Adipocyte (in vitro differentiated cells): ENCODE measurements around the gene FAM184A.

Experiments used
- DNase-seq: peaks from one replicate; pipeline ENCODE4 v3.0.0-alpha.2; 2015; ENCODE audit warnings: low read depth
- H3K27me3 ChIP-seq: replicated peaks from 2 replicates; pipeline ENCODE4 v1.7.0; 2013; ENCODE audit warnings: mild to moderate bottlenecking, low read length, moderate library complexity; ENCODE audit not compliant: control insufficient read depth, insufficient read depth
- H3K36me3 ChIP-seq: 2 replicates; pipeline ENCODE4 v1.7.0; 2013; ENCODE audit warnings: low read length, mild to moderate bottlenecking, moderate library complexity; ENCODE audit not compliant: control insufficient read depth, insufficient read depth, severe bottlenecking
- H3K4me1 ChIP-seq: 2 replicates; pipeline ENCODE4 v1.7.0; 2013; ENCODE audit warnings: mild to moderate bottlenecking, low read length, moderate library complexity; ENCODE audit not compliant: control insufficient read depth, insufficient read depth
- H3K4me3 ChIP-seq: 2 replicates; pipeline ENCODE4 v1.7.0; 2013; ENCODE audit warnings: mild to moderate bottlenecking, low read length, moderate library complexity
- H3K9ac ChIP-seq: 2 replicates; pipeline ENCODE4 v1.7.0; 2013; ENCODE audit warnings: mild to moderate bottlenecking, low read length, moderate library complexity
- H3K9me3 ChIP-seq: 2 replicates; pipeline ENCODE4 v1.7.0; 2013; ENCODE audit warnings: mild to moderate bottlenecking, low read length, moderate library complexity; ENCODE audit not compliant: control insufficient read depth

Gene FAM184A

DNA sequence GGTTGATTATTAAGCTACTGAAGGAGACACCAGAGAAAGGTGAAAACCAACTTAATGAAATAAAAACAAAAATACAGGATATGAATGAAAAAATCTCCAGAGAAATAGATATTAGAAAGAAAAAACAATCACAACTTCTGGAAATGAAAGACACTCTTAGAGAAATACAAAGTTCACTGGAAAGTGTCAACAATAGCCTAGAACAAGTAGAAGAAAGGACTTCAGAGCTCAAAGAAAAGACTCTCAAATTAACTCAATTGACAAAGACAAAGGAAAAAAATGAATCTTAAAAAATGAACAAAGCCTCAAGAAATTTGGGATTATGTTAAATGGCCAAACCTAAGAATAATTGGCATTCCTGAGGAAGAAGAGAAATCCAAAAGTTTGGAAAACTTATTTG is 133.2 kb downstream of the FAM184A start:
- peaks cover 1% of the 10 kb centered on the region for H3K4me1 ChIP-seq
- H3K4me3 ChIP-seq = no peak overlapping the region
- no peaks in the 10 kb centered on the region for H3K36me3 ChIP-seq
- DNase-seq = no peak
- peaks cover 5% of the 10 kb centered on the region for H3K9me3 ChIP-seq
- H3K27me3 ChIP-seq = no peaks in the 10 kb centered on the region
- H3K9ac ChIP-seq = no peak overlapping the region

DNA sequence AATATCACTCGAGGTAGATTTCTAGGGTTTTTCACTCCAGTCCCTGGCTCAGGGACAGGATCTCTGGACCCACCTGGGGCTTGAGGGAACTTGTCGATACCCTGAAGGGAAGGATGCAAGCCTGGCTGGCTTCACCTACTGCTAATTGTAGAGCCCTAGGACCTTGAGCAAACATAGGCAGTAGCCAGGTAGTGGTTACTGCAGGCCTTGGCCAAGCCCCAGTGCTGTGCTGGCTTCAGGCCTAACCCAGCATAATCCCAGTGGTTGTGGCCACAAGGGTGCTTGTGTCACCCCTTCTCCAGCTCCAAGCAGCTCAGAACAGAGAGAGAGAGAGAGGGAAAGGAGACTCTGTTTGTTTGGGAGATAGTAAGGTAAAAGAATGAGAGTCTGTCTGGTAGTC is 137.7 kb downstream of the FAM184A start:
- H3K4me1 ChIP-seq = peaks cover 12% of the 10 kb centered on the region
- DNase-seq = no peak
- no peaks in the 10 kb centered on the region for H3K27me3 ChIP-seq
- H3K9ac ChIP-seq = no peak overlapping the region
- H3K36me3 ChIP-seq = no peaks in the 10 kb centered on the region
- peaks cover 5% of the 10 kb centered on the region for H3K9me3 ChIP-seq
- no peak overlapping the region for H3K4me3 ChIP-seq

DNA sequence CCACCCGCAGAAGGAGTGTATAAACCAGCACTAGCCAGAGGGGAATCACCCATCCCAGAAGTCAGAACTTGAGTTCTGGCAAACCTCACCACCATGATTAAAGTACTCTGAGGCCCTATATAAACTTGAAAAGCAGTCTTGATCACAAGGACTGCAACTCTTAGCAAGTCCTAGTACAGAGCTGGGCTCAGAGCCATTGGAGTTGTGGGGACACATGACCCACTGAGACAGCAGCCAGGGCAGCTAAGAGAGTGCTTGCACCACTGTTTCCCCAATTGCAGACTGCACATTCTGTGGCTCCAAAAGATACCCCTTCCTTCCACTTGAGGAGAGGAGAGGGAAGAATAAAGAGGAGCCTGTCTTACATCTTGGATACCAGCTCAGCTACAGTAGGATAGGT is 138.8 kb downstream of the FAM184A start:
- no peak overlapping the region for H3K4me3 ChIP-seq
- peaks cover 12% of the 10 kb centered on the region for H3K4me1 ChIP-seq
- H3K36me3 ChIP-seq = no peaks in the 10 kb centered on the region
- no peak for DNase-seq
- no peaks in the 10 kb centered on the region for H3K27me3 ChIP-seq
- no peaks in the 10 kb centered on the region for H3K9me3 ChIP-seq
- no peak overlapping the region for H3K9ac ChIP-seq

DNA sequence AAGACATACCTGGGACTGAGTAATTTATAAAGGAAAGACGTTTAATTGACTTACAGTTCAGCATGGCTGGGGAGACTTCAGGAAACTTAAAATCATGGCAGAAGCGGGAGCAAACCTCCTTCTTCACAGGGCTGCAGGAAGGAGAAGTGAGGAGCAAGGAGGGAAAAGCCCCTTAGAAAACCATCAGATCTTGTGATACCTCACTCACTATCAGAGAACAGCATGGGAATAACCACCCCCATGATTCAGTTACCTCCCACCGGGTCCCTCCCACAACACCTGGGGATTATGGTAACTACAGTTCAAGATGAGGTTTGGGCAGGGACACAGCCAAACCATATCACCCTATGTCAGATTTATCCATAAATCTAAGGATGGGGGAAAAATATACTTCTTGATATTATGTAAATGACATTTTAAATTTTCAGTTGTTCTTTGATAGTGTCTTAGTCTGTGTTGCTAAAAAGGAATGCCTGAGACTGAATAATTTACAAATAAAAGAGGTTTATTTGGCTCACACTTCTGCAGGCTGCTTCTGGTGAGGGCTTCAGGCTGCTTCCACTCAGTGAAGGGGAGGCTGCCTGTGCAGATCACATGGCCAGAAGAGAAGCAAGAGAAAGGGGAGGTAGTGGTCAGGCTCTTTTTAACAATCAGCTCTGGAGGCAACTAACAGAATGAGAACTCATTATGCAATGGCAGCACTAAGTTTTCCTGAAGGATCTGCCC is 142.3 kb downstream of the FAM184A start:
- H3K4me3 ChIP-seq = no peak overlapping the region
- H3K27me3 ChIP-seq = no peaks in the 10 kb centered on the region
- H3K9me3 ChIP-seq = no peaks in the 10 kb centered on the region
- peaks cover 20% of the 10 kb centered on the region for H3K4me1 ChIP-seq
- no peak overlapping the region for H3K9ac ChIP-seq
- no peak for DNase-seq
- H3K36me3 ChIP-seq = peaks cover 6% of the 10 kb centered on the region

DNA sequence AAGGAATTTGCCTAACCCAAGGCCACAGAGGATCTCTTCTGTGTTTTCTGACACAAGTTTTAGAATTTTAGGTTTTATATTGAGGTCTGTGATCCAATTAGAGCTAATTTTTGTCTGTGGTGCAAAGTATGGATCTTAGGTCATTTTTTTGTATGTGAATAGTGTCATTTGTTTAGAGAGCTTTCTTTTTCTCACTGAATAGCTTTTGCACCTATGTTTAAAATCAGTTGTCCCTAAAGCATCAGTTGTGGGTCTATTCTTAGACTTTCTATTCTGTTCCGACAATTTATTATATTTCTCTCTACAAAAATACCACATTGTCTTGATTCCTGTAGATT is 143.2 kb downstream of the FAM184A start:
- H3K9me3 ChIP-seq = no peaks in the 10 kb centered on the region
- H3K36me3 ChIP-seq = peaks cover 14% of the 10 kb centered on the region
- H3K27me3 ChIP-seq = no peaks in the 10 kb centered on the region
- H3K4me3 ChIP-seq = peak overlapping the region; percentile 94
- H3K9ac ChIP-seq = peak overlapping the region; percentile 93
- peaks cover 20% of the 10 kb centered on the region for H3K4me1 ChIP-seq
- DNase-seq = no peak

DNA sequence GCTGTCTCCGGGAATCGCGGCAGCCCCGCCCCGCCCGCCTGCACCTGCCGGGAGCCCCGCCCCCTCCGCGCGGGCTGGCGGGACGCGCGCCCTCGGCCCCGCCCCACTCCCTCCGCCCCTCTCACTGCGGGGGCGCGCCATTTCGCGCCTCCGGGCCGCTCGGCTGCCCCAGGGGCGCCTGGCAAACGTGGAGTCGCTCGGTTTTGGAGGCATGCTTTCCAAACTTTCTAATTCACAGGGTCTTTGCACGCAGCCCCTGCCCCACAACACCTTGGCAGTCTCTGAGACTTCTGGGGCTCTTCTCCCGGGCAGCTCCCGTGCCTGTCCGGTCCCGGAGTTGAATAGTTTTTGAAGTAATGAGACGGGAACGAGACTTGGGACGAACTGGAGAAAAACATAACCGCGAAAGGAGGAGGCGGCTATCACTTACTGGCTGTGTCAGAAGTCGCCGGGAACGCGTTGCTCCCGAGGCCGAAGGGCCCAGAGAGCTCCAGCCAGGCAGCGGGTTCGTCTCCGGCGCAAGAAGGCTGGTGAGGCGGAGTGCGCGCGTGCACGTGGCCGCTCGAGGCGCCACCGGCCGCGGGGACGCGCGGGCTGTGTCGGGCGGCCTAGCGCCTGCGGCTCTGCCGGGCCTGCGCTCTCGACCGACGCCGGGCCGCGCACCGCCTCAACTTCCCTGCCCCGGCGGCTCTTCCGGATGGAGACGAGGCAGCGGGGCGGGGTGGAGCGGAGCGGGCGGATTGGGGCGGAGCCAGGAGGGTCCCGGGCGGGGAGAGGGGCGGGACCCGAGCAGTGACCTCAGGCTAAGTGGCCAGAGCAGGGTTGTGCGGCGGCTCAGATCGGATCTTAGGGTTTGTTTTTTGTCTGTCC is 143.8 kb downstream of the FAM184A start, which contains the start of gene MCM9:
Gene MCM9, minus strand, starts transcription at position 699 of the 870 bp plus-strand sequence. CDS start 3,436 bp downstream, outside the sequence.
- H3K4me1 ChIP-seq = peaks cover 14% of the 10 kb centered on the region
- no peaks in the 10 kb centered on the region for H3K9me3 ChIP-seq
- H3K9ac ChIP-seq = peak within 1 kb of the TSS; percentile 93
- peak; percentile 94 for DNase-seq
- H3K4me3 ChIP-seq = peak within 1 kb of the TSS; percentile 94
- H3K27me3 ChIP-seq = no peaks in the 10 kb centered on the region
- H3K36me3 ChIP-seq = peaks cover 15% of the 10 kb centered on the region

DNA sequence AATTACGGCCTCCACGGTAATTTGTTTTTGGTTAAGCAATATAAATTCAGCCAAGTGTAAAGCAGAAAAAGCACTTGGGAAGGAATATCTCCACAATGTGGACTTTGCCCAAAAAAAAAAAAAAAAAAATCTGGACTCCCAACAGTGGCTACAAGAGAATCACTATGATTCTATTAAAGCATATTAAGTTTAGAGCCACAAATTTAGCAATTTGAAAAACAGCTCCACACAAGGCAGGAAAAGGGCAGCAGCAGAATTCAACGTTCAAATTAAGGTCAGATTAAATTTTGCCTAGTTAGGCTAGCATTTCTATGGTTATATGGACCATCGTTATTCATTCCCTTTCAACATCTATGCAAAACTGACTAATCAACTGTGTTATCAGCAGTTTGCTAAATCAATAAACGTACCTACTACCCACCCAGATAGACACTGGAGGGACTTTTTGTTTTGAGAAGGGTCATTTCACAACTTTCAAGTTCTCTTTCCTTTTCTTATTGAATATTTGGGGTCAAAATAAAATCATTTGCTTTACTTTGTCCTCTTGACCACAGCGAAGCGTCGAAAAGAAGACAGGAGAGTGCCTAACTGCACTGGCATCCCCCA is 144.5 kb downstream of the FAM184A start:
- peaks cover 18% of the 10 kb centered on the region for H3K36me3 ChIP-seq
- peaks cover 8% of the 10 kb centered on the region for H3K4me1 ChIP-seq
- H3K27me3 ChIP-seq = no peaks in the 10 kb centered on the region
- H3K4me3 ChIP-seq = peak overlapping the region; percentile 94
- DNase-seq = no peak
- H3K9ac ChIP-seq = peak overlapping the region; percentile 45
- no peaks in the 10 kb centered on the region for H3K9me3 ChIP-seq

DNA sequence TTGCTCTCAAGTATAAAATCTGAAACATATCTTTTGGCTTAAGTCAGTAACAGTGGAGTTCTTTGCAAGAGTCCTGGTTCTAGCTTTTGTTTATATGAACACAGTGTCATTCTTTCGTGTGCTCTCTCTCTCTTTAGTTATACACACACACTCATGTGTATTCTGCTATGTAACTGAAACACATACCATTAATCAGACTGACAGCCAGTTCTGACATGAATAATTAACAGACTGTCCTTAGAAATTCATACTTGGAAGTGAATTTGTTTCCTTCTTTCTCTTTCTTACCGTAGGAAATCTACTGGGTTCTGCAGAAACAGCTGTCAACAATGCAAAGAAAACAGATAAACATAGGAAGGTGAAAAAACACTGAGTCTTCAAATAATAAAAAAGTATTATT is 146.0 kb downstream of the FAM184A start:
- Histone ChIP-seq H3K9me3 (no peaks in the 10 kb centered on the region), H3K36me3 (peaks cover 21% of the 10 kb centered on the region), H3K4me3 (no peak overlapping the region), H3K9ac (no peak overlapping the region), H3K4me1 (peaks cover 8% of the 10 kb centered on the region), H3K27me3 (no peaks in the 10 kb centered on the region)
- DNase-seq = peak; percentile 8

DNA sequence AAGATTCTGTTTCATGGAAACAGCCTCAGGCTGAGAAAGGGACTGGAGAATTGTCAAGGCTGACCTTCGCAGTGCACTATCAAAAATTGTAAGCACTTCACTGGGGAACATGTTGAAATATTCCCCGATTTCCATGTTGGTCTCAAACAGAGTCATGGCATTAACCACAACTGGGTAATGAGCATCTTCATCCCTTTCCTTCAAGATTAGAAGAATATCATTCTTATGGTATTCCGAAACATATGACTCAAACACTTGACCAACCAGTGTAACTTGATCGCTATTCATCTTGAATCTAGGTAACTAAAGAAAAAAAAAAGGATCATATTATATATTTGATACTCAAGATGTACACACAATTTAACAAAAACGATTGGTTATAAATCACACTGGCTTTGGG is 147.0 kb downstream of the FAM184A start:
- no peak overlapping the region for H3K4me3 ChIP-seq
- peaks cover 8% of the 10 kb centered on the region for H3K4me1 ChIP-seq
- H3K36me3 ChIP-seq = peaks cover 24% of the 10 kb centered on the region
- H3K9ac ChIP-seq = no peak overlapping the region
- DNase-seq = no peak
- H3K9me3 ChIP-seq = no peaks in the 10 kb centered on the region
- H3K27me3 ChIP-seq = no peaks in the 10 kb centered on the region

DNA sequence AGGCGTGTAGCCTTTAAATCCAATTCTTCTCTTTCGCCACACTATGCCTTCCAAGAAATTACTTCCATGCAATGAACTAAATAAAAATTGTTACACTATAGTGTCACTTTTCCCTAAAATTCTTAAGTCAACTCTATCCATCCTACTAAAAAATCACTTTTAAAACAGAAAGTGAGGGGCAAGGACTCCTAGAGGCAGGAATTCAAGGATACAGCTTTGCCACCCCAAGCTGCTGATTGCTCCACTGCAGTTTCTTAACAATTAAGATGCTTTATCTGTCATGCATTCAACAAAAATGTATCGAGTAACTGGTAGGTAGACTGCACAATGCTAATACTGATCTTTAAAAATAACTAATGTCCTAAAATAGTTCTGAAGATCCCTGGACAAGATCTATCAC is 147.8 kb downstream of the FAM184A start:
- Histone ChIP-seq H3K4me3 (no peak overlapping the region), H3K36me3 (peaks cover 24% of the 10 kb centered on the region)
- peak; percentile 15 for DNase-seq

DNA sequence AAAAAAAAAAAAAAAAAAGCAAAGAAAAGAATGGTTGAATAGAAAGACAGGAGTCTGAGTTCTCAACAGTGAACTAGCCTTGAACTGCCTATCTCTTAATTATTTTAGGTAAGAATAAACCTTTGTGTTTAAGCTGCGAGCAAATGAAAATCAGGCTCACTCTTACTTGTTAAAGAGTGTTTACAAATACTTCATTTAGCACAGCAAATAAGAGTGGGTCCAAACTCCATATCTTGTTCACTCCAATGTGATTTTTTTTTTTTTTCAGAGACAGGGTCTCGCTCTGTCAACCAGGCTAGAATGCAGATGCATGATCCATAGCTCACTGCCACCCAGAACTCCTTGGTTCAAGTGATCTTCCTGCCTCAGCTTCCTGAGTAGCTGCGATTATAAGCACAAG is 155.4 kb downstream of the FAM184A start:
- no peaks in the 10 kb centered on the region for H3K9me3 ChIP-seq
- H3K4me3 ChIP-seq = no peak overlapping the region
- H3K27me3 ChIP-seq = no peaks in the 10 kb centered on the region
- peaks cover 45% of the 10 kb centered on the region for H3K36me3 ChIP-seq
- H3K9ac ChIP-seq = no peak overlapping the region
- DNase-seq = no peak
- peaks cover 6% of the 10 kb centered on the region for H3K4me1 ChIP-seq

More for the DNA sequence above, 147.8 kb downstream of the FAM184A start:
- Histone ChIP-seq H3K9me3 (no peaks in the 10 kb centered on the region), H3K4me1 (peaks cover 8% of the 10 kb centered on the region), H3K9ac (no peak overlapping the region), H3K27me3 (no peaks in the 10 kb centered on the region)
